ENCODE results near the gene CD300LF.

The CD300LF gene

DNA sequence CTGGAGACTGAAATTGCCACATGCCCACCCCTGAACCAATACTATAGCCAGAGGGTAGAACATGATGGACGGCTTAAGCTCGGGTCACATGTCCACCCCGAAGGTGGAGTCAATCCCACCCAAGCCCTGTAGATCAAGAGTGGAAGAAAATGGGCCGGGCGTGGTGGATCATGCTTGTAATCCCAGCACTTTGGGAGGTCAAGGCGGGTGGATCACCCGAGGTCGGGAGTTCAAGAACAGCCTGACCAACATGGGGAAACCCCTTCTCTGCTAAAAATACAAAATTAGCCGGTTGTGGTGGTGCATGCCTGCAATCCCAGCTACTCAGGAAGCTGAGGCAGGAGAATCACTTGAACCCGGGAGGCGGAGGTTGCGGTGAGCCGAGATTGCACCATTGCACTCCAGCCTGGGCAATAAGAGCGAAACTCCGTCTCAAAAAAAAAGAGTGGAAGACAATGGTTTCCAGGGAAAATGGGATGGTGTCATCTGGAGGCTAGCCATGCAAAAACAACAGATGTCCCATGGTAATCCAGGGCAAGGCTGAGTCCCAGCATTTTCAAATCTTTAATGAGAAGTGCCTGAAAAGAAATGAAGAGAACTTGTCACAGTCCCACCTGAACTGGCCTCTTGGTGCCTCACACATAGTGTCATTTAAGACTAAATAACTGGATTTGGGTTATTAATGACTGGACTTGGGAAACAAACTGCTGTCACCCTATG lies 30.1 kb downstream of the CD300LF start:
- no peak for DNase-seq

DNA sequence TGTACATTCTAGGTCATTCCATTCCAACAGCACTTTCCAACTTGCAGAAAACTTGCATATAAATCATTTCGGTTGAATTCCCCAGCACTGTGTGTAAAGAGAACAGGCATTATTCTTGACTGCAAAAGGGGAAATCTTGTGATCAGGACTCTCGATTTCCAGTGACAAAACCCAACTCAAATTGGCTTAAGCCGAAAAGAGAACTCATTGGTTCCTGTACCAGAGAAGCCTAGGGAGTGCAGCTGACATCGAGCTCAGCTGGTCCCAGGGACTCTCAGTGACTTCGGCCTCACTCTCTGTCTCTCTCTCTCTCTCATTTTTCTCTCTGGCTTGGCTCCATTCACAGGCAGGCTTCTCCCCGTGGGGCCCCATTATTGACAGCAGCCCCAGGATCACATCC lies 30.7 kb downstream of the CD300LF start:
- no peak for DNase-seq

DNA sequence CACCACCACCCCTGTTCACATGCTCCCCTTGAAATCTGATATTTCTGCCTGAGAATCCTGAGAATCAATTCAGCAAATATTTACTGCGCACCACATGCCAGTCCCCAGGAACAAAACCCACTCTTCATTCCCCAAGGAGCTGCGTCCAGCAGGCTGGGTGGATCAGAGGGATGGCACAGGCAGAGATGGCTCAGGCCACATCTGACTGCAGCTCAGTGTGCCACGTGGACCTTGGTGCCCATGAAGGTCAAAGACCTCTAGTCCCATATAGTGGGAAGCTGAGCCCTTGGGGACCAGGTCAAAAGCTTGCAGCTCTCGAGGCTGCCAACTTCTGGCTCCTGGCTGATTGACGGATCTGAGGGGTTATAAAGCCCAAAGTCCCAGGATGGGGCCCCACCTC lies 31.8 kb downstream of the CD300LF start:
- no peak for DNase-seq

GRCh38 chr17:74680213-74680612 lies 32.5 kb downstream of the CD300LF start:
- DNase-seq = no peak

DNA sequence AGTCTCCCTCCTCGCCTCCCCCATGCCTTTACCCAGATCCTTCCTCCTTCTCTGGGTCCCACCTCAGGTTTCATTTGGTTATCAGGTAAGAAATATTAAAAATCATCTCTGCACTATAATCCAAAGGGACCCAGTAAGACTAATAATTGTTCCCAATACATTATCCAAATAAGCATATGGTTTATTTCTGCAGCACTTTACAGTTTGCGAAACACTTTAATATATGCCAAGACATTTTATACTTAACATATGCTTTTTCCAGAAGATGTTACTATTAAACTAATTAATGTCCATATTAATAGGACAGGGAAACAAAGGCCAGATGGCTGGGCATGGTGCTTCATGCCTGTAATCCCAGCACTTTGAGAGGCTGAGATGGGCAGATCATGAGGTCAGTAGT lies 33.3 kb downstream of the CD300LF start:
- DNase-seq = no peak

DNA sequence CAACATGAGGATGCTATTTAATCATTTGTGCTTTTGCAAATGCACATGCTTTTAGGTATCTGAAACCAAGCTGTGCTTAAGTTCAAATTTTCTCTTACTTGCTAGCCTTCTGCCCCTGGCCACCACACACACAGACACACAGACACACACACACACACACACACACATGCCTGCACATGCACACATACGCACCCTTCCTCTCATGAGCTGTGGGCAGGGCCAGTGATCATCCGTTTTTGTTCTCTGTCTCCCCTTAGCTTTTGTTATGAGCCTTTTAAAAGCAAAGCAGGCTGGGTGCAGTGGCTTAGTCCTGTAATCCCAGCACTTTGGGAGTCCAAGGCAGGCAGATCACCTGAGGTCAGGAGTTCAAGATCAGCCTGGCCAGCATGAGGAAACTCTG lies 34.2 kb downstream of the CD300LF start:
- no peak for DNase-seq

GRCh38 chr17:74677558-74678466 lies 34.9 kb downstream of the CD300LF start:
- no peak for DNase-seq

DNA sequence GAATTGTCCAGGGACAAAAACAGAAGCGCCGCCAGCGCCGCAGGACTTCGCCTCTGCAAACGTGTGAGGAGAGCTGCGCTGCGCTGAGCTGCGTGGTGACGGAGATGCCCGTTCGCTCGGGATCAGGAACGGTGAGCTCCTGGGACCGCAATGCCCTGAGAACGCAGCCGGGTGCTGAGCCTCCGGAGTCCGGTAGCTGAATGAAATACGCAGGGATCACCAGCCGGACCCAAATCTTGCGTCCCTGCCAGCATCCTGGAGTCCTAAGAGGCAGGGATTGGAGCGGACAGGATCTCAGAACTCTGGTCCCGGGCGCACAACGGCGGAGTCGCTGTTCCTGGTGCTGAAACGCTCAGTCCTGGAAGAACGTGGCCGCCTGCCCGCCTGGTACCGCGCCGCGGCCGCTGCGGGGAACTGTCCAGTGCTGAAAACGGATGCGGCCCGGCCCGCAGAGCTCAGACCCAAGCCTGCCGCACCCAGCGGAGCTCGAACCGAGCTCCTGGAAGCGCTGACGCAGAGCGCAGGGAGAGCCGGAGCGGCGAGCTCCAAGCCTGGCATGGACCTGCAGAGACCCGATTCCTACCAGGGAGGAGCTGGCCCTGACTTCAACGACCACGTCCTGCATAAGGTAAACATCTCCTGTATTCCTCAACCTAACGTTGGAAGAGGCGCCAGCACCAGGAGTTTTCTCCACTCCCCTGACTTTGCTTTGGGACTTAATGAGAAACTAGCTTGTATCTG lies 41.5 kb downstream of the CD300LF start:
- DNase-seq = peak; percentile 52 to 75 (median 65)

- DNase-seq = no peak
These were observed 42.4 kb downstream of the CD300LF start for GRCh38 chr17:74670329-74670728.

DNA sequence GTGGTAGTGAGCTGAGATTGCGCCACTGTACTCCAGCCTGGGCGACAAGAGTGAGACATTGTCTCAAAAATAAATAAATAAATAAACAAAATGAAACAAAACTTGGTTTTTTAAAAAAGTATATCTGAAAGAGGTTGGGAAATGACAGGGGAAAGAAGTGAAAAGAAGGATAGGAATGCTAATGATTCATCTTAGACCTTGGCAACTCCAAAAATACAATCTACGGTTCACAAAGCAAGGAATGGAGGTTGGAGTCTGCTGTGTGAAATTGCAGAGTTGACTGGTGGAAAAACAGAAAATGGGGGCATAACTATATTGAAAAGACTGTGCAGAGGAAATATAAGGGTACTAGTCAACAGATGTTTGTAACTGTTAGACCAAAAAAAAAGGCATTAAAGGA lies 49.2 kb downstream of the CD300LF start:
- DNase-seq = no peak

GRCh38 chr17:74659889-74660288 lies 52.8 kb downstream of the CD300LF start:
- no peak for DNase-seq

- no peak for DNase-seq
These were observed 54.1 kb downstream of the CD300LF start for GRCh38 chr17:74658620-74659019.

DNA sequence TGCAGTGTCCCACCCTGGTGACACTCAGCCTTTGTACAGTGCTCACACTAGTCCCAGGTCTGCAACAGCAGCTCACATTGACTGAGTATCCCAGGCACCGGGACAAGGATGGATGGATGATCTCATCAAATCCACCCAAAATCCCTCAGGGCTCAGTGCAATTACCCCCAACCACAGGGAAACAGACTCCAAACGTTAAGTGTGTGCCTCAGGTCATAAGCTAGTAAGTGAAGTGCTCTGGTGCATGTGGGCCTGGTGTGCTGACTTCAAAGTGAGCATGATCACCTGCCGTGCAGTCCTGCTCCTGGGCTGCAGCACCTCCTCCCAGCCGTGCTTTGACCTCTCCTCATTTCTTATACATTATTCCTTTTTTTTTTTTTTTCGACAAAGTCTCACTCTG lies 58.0 kb downstream of the CD300LF start:
- DNase-seq = no peak

DNA sequence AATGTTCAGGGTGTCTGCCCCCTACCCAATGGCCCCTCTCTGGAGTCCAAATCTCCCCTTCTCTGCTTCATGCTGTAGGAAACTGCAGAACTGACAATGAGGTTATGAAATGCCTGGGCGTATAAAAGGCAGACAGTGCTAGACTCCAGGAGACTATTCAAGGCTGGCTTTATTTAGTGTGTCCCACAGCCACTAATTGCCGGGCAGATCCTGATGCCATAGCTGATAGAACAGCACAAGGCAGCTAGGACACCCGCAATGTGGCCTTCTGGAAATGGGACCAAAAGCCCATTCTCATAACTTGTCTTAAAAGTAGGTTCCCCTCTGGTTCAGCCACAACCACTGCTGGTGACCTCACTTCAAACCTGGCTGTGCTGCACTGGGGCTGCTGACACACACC lies 60.7 kb downstream of the CD300LF start:
- DNase-seq = no peak

DNA sequence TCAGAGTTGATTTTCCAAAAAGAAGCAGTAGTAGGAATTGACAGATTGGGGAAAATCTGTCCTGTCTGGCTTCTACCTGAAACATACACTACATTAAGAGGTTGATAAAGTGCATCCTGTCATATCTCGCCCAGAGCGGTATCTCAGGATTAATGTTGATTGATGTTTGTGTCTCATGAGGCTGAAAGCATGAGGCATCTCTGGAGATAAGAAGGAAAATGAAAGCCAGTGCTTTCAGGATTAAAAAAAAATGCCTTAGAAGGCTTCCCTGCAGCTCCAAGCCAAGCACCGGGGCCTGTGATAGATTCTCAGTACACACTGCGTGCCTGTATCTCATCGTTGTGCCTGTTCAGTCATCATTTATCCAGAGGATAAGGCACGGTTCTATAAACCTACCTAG lies 62.8 kb downstream of the CD300LF start:
- DNase-seq = no peak

- no peak for DNase-seq
These were observed 64.7 kb downstream of the CD300LF start for GRCh38 chr17:74647871-74648672.

GRCh38 chr17:74646231-74646630 lies 66.5 kb downstream of the CD300LF start:
- DNase-seq = peak in 1 of 5 donors; percentile 28

GRCh38 chr17:74645010-74645409 lies 67.7 kb downstream of the CD300LF start:
- no peak for DNase-seq

- no peak for DNase-seq
These were observed 68.3 kb downstream of the CD300LF start for GRCh38 chr17:74644419-74644818.

All from T-helper 1 cell (primary cell).